ENCODE results near the gene MFSD12.

The MFSD12 gene

DNA sequence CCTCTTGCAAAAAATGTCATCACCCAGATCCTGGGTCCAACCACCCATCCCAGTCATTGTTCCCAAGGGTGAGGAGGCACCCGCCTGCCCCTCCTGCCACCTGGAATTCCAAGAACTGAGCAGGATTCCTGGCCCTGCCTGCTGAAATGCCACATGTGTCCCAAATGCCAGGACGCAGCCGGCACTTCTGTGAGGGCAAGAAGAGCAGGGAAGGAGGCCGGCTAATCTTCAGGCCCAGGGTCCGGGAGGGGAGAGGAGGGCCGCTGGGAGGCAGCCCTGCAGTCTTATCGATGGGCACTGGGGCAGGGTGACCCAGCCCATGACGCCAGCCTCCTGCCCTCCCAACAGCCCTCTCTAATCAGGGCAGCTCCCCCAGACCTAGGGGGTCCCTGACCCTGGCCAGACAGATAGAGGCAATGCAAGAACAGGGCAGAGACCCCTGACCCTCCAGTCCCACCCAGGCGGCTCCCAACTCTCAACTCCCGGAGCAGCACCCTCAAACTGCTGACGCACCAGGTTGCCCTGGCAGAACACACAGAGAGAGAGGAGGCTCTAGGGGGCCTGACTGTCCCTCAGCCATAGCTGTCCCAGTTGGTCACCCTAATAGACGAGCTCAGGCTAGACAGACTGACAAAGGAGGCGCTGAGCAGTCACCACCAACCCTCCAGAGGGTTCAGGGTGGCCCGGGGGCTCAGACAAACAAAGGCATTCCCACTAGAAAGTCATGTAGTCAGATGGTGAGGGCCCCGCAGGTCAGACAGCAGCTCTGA, 1.5 kb downstream of the MFSD12 start:
- no peak for DNase-seq

- no peak for DNase-seq
Observed at GRCh38 chr19:3554254-3555083, 2.9 kb downstream of the MFSD12 start.

DNA sequence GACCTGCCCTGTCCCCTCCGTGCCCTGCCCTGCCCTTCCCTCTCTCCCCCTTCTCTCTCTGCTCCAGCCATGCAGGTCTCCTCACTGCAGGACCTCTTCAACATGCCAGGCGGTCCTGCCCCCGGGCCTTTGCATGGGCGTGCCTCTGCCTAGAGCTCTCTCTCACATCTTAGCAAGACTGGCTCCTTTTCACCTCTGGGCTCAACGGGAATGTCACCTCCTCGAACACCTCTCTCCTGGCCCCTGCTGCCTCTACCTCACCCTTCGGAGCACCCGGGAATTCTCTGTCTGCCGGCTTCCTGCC, 5.6 kb downstream of the MFSD12 start:
- no peak for DNase-seq

DNA sequence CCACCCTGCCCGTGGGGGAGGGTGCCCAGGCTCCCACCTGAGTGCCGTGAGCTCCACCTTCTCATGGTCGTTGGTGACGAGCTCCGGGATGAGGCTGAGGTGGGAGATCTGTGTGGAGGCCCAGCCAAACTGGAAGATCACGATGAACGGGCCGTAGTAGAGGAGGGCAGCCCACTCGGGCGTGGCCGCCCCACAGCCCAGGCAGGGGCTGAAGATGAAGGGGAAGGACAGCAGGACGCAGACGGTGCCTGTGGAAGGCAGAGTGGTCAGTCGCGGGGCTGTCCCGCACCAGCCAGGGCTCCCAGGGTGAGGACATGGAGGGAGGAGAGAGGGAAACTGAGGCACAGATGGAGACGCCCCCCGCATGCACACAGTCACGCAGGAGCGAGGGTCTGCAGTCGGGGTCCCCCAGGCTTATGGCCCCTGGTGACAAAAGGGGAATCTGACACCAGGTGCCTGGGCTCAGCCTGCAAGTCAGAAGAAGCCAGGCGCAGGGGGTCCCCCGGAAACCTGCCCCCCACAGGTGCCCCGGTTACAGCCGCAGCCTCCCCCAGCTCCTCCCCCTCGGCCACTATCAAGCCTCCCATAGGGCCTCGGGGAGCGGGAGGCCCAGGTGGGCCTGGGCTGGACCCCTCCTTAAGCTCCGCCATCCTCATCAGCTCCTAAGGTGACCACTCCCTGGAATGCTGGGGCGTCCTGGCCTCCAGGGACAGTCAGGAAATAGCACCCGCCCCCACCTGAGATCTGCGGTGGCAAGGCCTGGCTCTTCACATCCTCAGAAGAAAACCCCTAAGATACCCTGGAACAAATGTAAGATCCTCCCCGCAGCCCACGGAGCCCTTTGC, 6.2 kb downstream of the MFSD12 start:
- DNase-seq: no peak

DNA sequence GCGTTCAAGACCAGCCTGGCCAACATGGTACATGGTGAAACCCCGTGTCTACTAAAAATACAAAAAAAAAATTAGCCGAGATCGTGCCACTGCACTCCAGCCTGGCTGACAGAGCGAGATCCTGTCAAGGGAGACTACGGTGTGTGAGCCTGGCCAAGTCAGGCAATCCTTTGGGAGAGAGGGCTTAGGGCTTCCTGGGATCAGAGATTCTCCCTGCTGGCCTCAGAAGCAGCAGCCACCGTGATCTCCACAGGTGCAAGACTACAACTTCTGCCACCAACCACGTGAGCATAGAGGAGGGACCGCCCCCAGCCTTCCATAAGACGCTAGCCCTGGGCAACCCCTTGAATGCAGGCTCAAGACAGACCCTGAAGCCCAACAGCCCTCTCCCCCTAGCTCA, 7.6 kb downstream of the MFSD12 start:
- DNase-seq: no peak

DNA sequence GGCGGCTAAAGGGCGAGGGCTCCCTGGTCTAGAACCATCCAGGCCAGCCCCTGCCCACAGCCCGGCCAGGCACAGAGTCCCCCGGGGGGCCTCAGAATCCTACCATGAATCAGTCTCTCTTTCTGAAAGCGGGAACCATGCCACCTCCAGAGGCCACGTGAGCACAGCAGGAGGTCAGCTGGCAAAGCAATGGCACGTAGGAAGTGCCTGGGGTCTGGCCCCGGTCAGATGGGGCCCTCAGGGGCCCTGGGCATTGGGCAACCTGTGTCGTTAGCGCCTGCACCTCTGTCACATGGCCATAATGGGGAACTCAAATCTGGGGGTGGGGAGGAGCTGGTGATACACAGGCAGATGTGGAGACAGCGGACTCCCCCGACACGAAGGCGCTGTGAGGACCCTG, 8.8 kb downstream of the MFSD12 start:
- DNase-seq: no peak

DNA sequence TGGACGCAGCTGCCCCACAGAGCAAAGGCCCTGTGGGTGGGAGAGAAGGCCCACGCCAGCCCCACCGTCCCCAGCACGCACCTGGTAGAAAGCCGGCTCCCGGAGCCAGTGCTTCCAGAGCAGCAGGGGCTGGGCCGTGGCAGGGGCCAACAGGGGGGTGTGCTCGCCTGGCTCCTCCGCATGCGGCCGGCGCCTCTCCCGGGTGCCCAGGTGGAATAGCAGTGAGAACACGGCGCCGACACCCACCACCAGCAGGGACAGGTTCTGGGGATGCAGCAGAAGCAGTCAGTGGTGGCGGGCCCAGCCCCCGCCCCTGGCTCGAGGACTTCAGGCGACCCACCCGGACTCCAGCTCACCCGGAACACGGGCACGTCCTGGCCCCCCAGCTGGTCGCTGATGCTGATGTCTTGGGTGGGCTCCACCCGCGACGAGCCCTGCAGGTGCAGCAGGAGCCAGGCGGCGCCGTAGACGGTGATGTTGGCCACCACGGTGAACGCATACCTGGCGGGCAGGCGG, 9.6 kb downstream of the MFSD12 start:
- DNase-seq: no peak

DNA sequence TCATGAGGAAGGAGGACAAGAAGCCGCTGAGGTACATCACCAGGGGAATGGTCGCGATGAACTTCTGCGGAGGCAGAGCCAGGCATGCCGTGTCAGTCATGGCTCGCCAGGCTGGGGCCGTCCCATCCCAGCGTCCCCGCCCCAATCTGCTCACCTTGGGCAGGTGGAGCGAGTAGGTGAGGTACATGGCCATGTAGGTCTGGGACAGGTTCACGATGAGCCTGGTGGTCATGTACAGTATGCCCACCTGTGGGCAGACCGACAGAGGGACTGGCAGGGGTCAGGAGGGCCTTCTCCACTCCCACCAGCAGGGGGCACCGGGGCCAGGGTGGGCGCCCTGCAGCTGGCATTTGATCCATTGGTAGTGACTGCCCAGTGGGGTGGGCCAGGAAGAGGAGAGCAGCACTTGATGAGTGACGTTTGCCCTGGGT, 10.1 kb downstream of the MFSD12 start:
- DNase-seq: no peak

GRCh38 chr19:3546119-3546518, 11.3 kb downstream of the MFSD12 start:
- no peak for DNase-seq

DNA sequence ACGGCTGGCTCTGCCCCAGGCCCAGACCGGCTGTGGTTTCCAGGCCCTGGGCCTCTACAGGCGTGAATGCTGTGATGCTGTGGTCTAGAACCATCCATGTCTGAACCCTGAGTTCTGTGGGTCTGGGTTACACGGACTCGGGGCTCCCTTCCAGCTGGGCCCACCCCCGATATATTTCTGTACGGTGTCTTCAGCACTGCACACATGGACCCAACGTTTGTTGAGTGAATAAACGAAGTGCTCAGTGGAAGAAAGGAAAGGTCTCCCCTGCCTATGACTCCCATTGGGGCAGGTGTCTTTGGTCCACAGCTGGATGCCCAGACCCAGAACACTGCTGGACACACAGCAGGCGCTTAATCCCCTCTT, 11.7 kb downstream of the MFSD12 start:
- DNase-seq: no peak

GRCh38 chr19:3544742-3545668, 12.4 kb downstream of the MFSD12 start:
- peak; percentile 76 for DNase-seq

DNA sequence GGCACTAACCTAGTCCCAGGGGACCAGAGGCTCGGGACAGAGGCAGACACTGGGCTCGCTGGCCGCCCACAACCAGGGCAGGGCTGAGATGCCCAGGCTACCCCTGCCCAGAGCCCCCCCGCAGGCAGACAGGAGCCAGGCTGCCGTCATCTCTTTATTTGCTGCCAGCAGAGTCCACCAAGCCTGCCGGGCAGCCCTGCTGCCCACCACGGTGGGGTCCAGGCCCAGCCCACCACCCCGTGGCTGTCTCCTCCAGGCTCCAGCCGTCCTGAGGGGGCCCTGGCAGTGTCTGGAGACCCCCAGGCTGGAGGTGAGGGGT, 13.4 kb downstream of the MFSD12 start:
- no peak for DNase-seq

DNA sequence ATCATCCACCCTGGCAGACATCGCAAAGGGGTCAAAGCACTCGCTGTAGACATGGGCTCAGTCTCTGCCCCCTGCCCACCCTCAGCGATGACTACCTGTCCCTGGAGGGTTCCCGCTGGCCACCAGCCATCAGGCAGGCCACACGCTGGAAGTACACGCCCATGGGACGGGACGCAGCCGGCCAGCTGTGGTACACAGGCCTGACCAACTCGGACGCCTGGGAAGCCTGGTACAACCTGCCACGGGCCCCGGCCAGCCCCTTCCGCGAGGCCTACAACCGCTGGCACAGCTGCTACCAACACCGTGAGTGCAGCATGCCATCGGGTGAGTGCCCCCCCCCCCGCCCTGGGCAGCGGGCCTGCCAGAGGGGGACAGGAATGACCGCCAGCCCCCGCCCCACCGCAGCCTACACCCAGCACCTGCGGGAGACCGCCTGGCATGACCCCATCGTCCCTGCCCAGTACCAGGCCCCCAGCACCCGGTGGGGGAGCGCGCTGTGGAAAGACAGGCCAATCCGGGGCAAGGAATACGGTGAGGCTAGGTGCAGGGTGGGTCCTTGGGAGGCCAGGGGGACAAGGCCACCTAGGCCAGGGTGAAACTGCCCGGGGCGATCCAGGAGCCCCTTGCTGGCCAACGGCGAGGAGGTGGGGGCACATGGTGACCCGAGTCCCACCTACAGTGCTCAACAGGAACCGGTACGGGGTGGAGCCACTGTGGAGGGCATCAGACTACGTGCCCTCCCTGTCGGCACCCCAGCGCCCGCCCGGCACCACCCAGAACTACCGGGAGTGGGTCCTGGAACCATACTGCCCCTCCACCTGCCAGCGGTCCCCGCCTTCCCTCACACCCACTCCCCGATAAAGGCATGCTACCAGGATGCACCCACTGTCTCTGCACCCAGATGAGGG, 14.0 kb downstream of the MFSD12 start:
- no peak for DNase-seq

GRCh38 chr19:3539756-3540118, 17.6 kb downstream of the MFSD12 start:
- no peak for DNase-seq

GRCh38 chr19:3538965-3539755, 18.2 kb downstream of the MFSD12 start, which contains the start of gene TEKTIP1:
Gene TEKTIP1, plus strand, starts transcription at chr19:3539174. Its CDS starts 4 bp downstream, at chr19:3539178.
- DNase-seq: no peak

- no peak for DNase-seq
Observed at GRCh38 chr19:3538258-3538929, 19.0 kb downstream of the MFSD12 start.

- DNase-seq: no peak
Observed at GRCh38 chr19:3537438-3538240, 19.7 kb downstream of the MFSD12 start.

DNA sequence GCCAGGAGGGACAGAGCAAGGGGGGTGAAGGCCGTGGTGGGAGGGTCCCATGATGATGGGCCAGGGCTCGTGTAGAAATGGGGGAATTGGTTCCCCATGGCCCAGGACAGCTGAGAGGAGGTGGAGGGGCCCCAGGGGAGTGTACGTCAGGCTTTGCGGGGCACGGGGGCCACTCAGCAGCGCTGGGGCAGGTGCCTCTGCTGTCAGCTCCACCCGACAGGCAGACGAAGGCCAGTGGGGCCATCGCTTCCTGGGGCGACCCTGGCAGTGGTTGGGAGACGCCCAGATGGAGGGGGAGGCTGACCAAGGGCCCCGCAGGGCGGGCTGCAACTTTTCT, 20.3 kb downstream of the MFSD12 start:
- DNase-seq: no peak
